H7 (cell line): Measurements from ENCODE around the gene SLC15A3. TPM values are rescaled to one million over a fixed set of nuclear protein-coding genes. Genes with fewer than 3 reads are reported as not detected.
"Not testable (repeated sequence)": the region's sequence is repeated elsewhere in the genome, so short reads cannot be mapped to it uniquely, and the experiment has no call there.

Experiments
- DNase-seq: peaks from one replicate; pipeline ENCODE4 v3.0.0; 2012
- H3K27me3 ChIP-seq: 2 replicates; pipeline ENCODE4 v1.6.0; 2011; ENCODE audit warnings: mild to moderate bottlenecking, low read length; ENCODE audit not compliant: control insufficient read depth, insufficient read depth
- H3K36me3 ChIP-seq: replicated peaks from 2 replicates; pipeline ENCODE4 v1.5.1; 2011; ENCODE audit warnings: low read length; ENCODE audit not compliant: control insufficient read depth, insufficient read depth
- H3K4me3 ChIP-seq: 2 replicates; pipeline ENCODE4 v1.5.1; 2011; ENCODE audit warnings: low read depth, mild to moderate bottlenecking, control low read depth, low read length, moderate library complexity; ENCODE audit not compliant: insufficient read depth
- total RNA-seq: library from RNA; depleted of rRNA; stranded (reverse); fragments of >200 nt; shearing (Covaris generic); gene quantifications from 2 replicates; pipeline ENCODE4 v1.2.3, GENCODE V29; 2014

The SLC15A3 gene
- total RNA-seq, 1 experiment from 2014 or later, result 6.1 TPM

DNA sequence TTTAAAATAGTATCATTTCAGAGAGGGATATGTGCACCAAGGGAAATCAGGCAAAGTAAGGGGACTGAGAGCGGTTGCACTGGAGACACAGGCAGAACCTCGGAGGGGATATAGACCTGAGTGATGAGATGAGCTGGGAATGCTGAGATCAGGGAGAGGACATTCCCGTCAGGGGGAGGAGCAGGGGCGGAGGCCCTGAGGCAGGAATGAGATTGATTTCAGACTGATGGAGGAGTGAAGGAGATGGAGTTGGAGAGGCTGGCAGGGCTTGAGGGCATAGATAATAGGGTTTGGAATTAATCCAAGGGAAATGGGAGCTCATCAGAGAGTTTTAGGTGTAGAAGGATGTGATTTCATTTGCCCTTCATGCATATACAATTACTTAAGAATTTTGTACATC, 32.7 kb upstream of the SLC15A3 start:
- H3K27me3 ChIP-seq, result no peaks in the 10 kb centered on the region
- peak; percentile 55 for DNase-seq
- no peak overlapping the region for H3K4me3 ChIP-seq
- no peaks in the 10 kb centered on the region for H3K36me3 ChIP-seq

DNA sequence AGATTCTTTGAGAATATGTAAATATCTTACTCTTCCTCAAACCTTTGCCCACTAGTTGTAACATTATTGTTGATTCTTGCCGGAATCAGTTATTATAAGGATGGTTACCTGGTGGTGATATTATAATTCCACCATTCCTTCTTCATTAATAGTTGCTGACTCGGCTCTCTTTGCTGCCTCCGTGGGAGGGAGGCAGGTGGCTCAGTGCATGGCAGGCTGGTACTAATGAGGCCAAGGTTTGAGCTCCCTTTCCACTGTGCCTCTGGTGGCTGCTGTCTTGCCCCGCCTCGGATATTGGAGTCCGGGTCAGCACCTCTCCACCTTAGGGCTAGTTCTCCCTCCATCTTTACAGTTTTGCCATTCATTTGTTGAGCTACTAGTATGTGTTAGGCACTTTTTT, 32.2 kb upstream of the SLC15A3 start:
- no peak overlapping the region for H3K4me3 ChIP-seq
- no peaks in the 10 kb centered on the region for H3K27me3 ChIP-seq
- H3K36me3 ChIP-seq, result no peaks in the 10 kb centered on the region
- DNase-seq, result no peak

DNA sequence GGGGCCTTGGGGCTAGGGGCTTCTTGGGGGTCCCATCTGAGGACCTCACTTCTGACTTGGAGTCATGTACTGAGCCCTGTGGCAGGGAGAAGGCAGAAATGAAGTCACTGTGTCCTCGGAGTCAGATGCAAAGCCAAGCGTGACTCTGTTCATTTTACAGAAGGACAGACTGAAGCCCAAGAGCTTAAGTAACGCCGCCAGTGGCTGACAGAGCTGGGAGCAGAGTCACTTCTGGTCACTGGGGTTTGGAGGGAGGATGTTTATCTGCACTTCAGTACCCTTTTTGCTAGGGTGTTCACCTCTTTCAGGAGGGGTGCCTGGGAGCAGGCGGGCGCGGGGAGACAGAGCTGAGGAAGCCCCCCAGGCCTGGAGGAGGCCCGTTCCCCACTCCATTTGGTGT, 30.2 kb upstream of the SLC15A3 start:
- H3K27me3 ChIP-seq, result no peaks in the 10 kb centered on the region
- H3K36me3 ChIP-seq, result no peaks in the 10 kb centered on the region
- no peak overlapping the region for H3K4me3 ChIP-seq
- DNase-seq, result no peak

DNA sequence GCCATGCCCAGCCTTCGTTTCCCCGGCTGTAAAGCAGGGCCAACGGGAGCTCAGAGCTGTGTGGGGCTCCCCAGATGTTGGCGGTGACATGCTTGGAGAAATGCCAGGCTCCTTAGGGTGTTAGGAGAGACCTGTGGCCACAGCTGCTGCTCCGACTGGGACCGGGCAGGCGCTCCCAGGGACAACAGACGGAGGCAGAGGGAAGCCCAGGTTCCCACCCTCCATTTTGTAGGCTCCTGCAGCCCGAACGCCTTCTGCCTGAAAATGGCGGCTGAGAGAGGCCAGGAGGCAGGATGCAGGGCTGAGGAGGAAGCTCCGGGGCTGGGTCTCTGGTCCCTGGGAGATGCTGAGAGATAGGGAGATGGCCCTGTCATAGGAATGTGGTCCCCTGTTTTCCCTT, 29.5 kb upstream of the SLC15A3 start:
- H3K36me3 ChIP-seq, result no peaks in the 10 kb centered on the region

DNA sequence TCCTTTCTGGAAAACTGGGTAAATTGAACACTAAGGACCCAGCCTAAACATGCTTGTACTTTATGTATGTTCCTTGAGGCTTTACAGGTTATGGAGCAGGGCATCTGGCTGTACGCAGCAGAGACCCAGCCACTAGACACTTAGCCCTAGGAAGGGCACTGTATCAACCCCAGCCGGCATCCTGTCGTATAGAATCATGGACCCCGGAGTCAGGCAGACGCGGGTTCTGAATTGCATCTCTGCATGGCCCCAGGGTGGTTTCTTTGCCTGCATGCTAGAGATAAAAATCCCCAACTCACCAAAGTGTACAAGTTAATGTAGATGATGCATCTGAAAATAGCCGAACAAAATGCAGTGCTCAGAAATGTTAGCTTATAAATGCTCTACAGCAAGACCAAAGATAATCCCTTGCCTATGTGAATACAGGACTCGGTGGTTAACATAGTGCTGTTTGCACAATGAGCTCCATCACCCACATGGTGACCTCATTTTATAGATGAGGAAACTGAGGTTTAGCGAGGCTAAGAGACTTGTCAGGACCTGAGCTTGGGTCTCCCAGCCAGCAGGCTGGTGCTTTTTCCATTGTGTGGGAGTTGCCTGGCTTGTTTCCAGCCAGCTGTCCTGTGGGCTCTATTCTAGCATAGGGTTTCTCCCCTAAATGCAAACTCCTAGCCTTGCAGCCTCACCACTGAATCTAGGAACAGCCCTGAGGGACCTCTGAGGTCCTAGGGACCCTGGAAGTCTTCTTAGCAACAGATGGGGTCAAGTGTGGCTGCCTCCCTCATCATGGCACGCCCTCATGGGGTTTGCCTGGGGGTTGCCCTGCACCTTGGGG, 26.8 kb upstream of the SLC15A3 start:
- no peak overlapping the region for H3K4me3 ChIP-seq
- H3K27me3 ChIP-seq, result no peaks in the 10 kb centered on the region
- no peaks in the 10 kb centered on the region for H3K36me3 ChIP-seq
- no peak for DNase-seq

More for the DNA sequence above, 29.5 kb upstream of the SLC15A3 start:
- H3K4me3 ChIP-seq, result no peak overlapping the region
- H3K27me3 ChIP-seq, result no peaks in the 10 kb centered on the region
- DNase-seq, result no peak

DNA sequence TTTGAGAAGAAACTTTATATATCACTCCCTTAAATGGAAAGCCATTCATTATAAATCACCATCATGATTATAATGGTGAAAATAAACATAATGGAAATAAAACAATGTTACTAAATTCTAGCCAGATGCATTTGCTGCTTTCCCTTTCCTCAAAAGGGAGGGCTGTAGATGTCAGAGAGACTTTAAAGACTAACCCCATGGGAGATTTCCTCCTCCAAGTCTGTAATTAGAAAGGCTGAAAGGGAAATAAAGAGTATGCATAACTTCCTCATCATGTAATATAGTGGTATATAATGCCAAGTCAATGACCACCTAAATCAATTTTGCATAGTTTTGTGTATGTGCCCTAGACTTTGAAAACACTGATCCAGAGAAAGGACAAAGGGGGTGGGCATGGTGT, 25.9 kb upstream of the SLC15A3 start:
- H3K36me3 ChIP-seq, result no peaks in the 10 kb centered on the region
- H3K4me3 ChIP-seq, result no peak overlapping the region
- H3K27me3 ChIP-seq, result no peaks in the 10 kb centered on the region
- DNase-seq, result no peak

DNA sequence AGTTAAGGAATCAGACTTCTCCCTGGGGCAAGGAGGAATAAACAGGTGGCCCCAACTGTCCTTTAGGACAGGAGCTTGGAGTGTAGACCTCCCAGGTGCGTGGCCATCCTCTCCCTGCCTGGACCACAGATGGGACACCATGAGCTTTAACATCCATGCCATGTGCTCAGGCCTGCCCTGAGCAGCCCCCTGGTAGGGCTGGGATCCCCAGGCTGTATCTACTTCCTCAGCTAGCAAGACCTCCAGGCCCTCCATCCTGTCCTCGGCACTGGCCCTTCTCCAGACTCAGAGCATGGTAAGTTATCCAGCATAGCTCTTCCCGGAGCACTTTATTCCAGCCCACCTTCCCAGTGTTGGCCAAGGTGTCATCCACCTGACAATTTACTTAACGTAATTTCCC, 25.2 kb upstream of the SLC15A3 start:
- Histone ChIP-seq H3K36me3 (no peaks in the 10 kb centered on the region), H3K4me3 (no peak overlapping the region), H3K27me3 (no peaks in the 10 kb centered on the region)
- DNase-seq, result no peak

DNA sequence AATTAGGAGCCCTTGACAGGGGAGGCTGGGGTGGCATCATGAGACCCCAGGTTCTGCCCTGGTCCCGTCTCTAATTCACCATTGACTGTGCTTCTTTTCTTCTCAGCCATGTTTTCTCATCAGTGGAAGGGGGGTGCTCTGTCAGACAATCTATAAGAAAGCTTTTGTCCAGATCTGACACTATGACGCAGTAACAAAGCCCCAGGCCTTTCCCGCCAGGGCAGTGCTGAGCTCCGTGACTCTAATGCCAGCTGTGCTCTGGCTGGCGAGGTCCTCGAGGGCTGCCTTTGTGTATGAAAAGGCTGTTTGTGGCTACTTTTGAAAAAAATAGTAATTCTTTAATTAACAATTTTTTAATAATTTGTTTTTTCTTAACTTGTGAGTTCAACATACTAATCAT, 22.8 kb upstream of the SLC15A3 start:
- DNase-seq, result no peak
- H3K4me3 ChIP-seq, result no peak overlapping the region
- H3K27me3 ChIP-seq, result no peaks in the 10 kb centered on the region
- no peaks in the 10 kb centered on the region for H3K36me3 ChIP-seq

DNA sequence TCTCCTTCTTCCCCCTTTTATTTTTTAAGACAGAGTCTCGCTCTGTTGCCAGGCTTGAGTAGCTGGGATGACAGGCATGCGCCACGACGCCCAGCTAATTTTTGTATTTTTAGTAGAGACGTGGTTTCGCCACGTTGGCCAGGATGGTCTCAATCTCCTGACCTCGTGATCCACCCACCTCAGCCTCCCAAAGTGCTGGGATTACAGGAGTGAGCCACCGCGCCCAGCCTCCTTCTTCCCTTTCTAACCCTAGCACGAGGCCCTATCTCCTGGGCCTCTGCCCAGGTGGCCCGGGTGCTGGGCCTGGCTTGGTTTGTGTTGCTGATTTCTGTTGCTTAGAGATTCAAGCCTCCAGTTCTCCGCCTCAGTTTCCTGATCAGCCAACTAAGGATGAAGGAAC, 22.3 kb upstream of the SLC15A3 start:
- not testable (repeated sequence) for H3K4me3 ChIP-seq, DNase-seq, H3K27me3 ChIP-seq, H3K36me3 ChIP-seq

DNA sequence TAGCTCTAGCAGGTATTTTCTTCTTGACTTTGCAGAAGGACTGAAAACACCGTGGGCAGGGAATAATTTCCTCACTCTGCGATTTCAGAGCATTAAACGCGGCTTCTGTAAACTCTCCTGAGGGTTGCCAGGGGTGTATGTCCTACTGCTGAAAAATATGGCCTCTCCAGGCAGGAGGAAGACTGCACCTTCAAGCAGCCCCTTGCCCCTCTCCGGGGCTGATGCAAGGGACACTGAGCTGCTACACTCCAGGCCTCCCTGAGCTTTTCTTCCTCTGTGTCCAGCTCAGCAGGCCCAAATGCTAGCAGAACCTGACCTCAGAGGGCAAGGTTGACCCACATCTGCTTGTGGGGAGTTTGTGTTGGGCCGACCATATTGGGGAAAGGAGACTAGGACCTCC, 21.7 kb upstream of the SLC15A3 start:
- H3K27me3 ChIP-seq, result no peaks in the 10 kb centered on the region
- H3K36me3 ChIP-seq, result no peaks in the 10 kb centered on the region
- no peak for DNase-seq
- H3K4me3 ChIP-seq, result no peak overlapping the region

DNA sequence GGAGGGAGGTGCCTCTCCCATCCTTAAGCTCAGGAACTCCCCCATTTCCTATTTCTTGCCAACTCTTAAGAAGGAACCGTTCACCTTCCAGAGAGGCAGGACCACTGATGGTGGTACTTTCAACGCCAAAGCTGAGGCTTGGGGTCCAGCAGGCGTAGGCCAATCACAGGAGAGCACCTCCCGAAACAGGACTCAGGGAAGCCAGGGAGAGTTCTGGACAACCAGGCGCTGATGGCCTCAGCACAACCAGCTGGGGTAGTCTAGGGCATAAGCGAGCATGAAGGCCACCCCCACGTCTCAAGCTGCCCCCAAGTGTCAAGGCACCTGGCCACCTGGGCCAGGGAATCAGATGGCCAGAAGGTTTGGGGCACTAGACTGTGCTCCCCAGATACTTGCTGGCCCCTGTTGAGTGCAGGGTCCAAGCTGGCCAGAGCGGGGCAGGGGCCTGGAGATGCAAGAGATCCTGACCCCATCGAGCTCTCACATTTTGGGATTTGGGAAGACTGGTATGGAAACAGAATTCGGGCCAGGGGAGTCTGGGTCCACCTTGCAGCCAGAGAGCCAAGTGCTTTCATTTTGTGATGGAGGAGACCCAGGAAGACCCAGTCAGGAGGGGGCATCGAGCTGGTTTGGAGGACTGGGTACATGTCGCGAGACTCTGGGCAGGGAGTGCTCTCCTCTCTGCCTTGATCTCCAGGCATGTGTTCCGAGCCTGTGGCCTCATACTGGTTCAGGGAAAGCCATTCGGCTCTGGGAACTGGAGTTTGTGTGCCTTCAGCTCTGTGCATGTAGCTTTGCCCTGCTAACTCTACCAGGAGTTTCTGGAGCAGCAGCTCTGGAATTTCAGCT, 20.4 kb upstream of the SLC15A3 start:
- H3K36me3 ChIP-seq, result no peaks in the 10 kb centered on the region
- no peak for DNase-seq
- no peak overlapping the region for H3K4me3 ChIP-seq
- no peaks in the 10 kb centered on the region for H3K27me3 ChIP-seq

DNA sequence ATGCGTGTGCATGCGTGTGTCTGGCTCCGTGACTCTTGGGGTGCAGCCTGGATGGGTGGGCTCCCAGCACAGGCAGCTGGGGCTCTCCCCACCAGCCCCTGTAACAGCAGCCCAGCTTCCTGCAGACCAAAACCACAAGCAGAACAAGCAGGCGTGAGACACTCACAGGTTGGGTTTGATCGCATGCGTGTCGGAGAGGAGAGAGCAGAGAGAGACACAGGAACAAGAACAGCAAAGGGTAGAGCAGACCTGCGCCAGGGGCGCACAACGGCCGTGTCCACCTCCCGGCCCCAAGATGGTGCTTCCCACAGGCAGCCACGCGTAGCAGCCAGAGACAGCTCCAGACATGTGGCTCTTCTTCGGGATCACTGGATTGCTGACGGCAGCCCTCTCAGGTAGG, 19.5 kb upstream of the SLC15A3 start, which contains the start of gene CD6:
CD6 (plus strand) TSS at position 161 of the 400 bp plus-strand sequence; CDS start at position 347, 186 bp downstream.
- no peak within 1 kb of the TSS for H3K4me3 ChIP-seq
- no peaks in the 10 kb centered on the region for H3K27me3 ChIP-seq
- no peak for DNase-seq
- H3K36me3 ChIP-seq, result no peaks in the 10 kb centered on the region

DNA sequence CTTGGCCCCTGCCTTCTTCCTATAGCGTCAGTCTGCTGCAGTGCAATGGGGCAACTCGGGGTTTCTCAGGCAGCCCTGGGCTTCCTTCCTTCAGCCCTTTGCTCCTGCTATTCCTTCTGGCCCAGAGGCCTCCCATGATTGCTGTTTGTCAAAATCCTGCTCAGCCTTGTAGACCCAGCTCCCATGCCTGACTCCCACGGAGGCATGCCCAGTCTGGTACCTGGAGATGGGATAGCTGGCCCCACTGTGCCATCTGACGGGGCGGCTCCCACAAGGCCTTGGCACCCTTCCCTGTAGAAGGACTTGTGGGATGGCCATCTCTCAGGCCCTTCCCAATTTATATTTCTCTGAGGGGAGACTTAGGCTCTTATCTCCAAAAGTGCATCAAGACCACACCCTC, 18.9 kb upstream of the SLC15A3 start:
- no peaks in the 10 kb centered on the region for H3K36me3 ChIP-seq

DNA sequence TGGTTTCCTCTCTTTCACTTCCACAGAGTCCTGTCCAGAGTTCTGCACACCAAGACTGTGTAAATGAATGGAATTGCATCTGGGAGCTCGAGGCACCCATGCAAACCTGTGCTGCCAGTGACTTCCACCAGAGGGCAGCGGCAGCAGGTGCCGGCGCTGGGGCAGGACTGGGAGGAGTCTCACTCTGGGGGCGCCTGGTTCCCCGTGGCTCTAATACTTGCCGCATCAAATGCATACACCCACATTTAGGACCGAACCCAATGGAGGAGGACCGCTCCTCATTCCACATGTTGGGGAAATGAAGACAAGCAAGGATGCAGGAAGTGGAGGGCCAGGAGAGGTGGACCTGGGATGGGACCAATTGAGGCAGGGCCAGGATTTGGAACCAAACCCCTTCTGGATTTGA, 18.4 kb upstream of the SLC15A3 start:
- Histone ChIP-seq H3K36me3 (no peaks in the 10 kb centered on the region), H3K27me3 (no peaks in the 10 kb centered on the region), H3K4me3 (no peak overlapping the region)
- peak; percentile 86 for DNase-seq

More for the DNA sequence above, 18.9 kb upstream of the SLC15A3 start:
- Histone ChIP-seq H3K4me3 (no peak overlapping the region), H3K27me3 (no peaks in the 10 kb centered on the region)
- no peak for DNase-seq

DNA sequence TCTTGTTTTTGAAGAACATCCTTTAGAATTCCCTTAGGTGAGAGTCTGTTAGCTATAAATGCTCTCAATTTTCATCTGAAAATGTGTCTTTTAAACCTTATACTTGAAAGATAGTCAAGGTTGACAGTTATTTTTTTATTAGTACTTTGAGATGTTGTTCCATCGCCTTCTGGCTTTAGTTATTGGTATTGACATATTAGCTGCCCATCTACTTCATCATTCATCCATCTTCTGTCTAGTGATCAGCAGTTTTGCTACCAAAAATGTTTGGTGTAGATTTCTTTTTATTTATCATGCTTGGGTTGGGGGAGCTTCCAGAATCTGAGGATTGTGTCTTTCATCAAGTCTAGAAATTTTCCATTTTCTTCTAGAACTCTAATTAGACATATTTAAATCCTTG, 16.2 kb upstream of the SLC15A3 start:
- Histone ChIP-seq H3K36me3 (no peaks in the 10 kb centered on the region), H3K27me3 (no peaks in the 10 kb centered on the region), H3K4me3 (no peak overlapping the region)
- no peak for DNase-seq
